ENCODE measurements around the gene MEAF6. TPM values are rescaled to one million over a fixed set of nuclear protein-coding genes. Genes with fewer than 3 reads are reported as not detected.

MEAF6 gene
- total RNA-seq, 1 experiment from 2014 or later: 51.6 TPM

DNA sequence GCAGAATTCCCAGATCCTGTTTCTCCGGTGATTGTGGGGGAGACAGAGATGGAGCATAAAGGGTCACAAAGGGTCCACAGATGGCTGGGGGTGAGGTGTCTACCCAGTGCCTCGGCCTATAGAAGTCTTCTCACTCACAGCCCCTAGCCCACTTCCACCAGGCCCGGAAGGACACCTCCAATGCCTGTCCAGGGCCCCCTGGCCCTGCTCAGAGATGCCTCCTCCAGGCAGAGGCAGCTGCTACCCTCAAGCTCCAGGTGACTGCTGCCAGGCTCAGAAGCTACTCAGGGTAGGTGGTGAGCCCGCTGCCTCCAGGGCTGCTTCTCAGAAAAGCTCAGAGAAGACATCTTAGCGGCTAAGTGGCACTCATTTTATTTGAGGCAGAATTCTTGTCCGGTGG lies 62.1 kb downstream of the MEAF6 start:
- no peaks in the 10 kb centered on the region for H4K20me1 ChIP-seq (ENCODE audit: control insufficient read depth, insufficient read depth, insufficient read length)
- H3K79me2 ChIP-seq (ENCODE audit: insufficient read depth, low read length): no peaks in the 10 kb centered on the region
- H3K4me1 Mint-ChIP-seq: peaks cover 37 to 53% of the 10 kb centered on the region in 2 experiments
- H2BK15ac ChIP-seq (ENCODE audit: low read depth, low read length): no peak overlapping the region
- H3K27me3 Mint-ChIP-seq (ENCODE audit: low read depth): peaks cover 5% of the 10 kb centered on the region
- H3K36me3 Mint-ChIP-seq (ENCODE audit: insufficient read depth in 1 of 3, low read depth in 3 of 3): no peaks in the 10 kb centered on the region
- H2AK5ac ChIP-seq (ENCODE audit: insufficient read length, low read length): no peak overlapping the region
- H2BK120ac ChIP-seq (ENCODE audit: low read depth, low read length, poor library complexity, severe bottlenecking): no peak overlapping the region
- no peak overlapping the region for H3K23ac ChIP-seq (ENCODE audit: insufficient read length, low read depth, low read length)
- no peaks in the 10 kb centered on the region; a peak in 2 of 5 replicates for H3K9me3 Mint-ChIP-seq
- H4K91ac ChIP-seq (ENCODE audit: insufficient read length, low read depth, low read length): no peak overlapping the region
- no peak overlapping the region for H2BK20ac ChIP-seq (ENCODE audit: low read depth, low read length, poor library complexity, severe bottlenecking)
- no CpG with 5 or more reads among the region's 6 CpGs for WGBS (ENCODE audit: extremely low coverage, insufficient read length, low lambda C conversion rate)
- H4K8ac ChIP-seq (replicated peaks; ENCODE audit: insufficient read length, low read depth, low read length): no peak overlapping the region
- no peak overlapping the region for H4K5ac ChIP-seq (ENCODE audit: insufficient read length, low read depth, low read length)
- TF ChIP-seq, protein P1, sequence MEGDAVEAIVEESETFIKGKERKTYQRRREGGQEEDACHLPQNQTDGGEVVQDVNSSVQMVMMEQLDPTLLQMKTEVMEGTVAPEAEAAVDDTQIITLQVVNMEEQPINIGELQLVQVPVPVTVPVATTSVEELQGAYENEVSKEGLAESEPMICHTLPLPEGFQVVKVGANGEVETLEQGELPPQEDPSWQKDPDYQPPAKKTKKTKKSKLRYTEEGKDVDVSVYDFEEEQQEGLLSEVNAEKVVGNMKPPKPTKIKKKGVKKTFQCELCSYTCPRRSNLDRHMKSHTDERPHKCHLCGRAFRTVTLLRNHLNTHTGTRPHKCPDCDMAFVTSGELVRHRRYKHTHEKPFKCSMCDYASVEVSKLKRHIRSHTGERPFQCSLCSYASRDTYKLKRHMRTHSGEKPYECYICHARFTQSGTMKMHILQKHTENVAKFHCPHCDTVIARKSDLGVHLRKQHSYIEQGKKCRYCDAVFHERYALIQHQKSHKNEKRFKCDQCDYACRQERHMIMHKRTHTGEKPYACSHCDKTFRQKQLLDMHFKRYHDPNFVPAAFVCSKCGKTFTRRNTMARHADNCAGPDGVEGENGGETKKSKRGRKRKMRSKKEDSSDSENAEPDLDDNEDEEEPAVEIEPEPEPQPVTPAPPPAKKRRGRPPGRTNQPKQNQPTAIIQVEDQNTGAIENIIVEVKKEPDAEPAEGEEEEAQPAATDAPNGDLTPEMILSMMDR (conservative IDR thresholded peaks at IDR 0.05): no peak; the same call in 2 of the 3 replicates
- H3K27ac Mint-ChIP-seq: peak overlapping the region in 2 of 3 experiments; percentile 36 to 42; a peak in 3 of 7 replicates
- H3K27me3 ChIP-seq (ENCODE audit: insufficient read depth, low read length): no peaks in the 10 kb centered on the region
- no peak overlapping the region for H3K27ac ChIP-seq (ENCODE audit: insufficient read length, low read depth, low read length)
- H3K4me3 Mint-ChIP-seq: peak overlapping the region in 1 of 2 experiments; percentile 56; a peak in 2 of 5 replicates
- H2BK12ac ChIP-seq (ENCODE audit: insufficient read length, low read depth, low read length): no peak overlapping the region
- peak overlapping the region; percentile 41 for H3K4me2 ChIP-seq (ENCODE audit: insufficient read depth, insufficient read length, low read length)
- H2BK5ac ChIP-seq (ENCODE audit: insufficient read length, low read length): no peak overlapping the region
- H3K9ac ChIP-seq (ENCODE audit: extremely low read depth, insufficient read length, low read length): no peak overlapping the region
- no peak overlapping the region for H3T11ph ChIP-seq (ENCODE audit: low read length)
- no peaks in the 10 kb centered on the region for H3K9me3 ChIP-seq (ENCODE audit: control insufficient read depth, low read depth, low read length)
- H2AFZ ChIP-seq (ENCODE audit: low read length): peak overlapping the region; percentile 52
- peak; percentile 52 for DNase-seq
- H3K14ac ChIP-seq (ENCODE audit: insufficient read depth, low read length): no peak overlapping the region
- no peaks in the 10 kb centered on the region for H3K23me2 ChIP-seq (ENCODE audit: insufficient read length, low read depth, low read length, poor library complexity, severe bottlenecking)
- no peak overlapping the region for H3K18ac ChIP-seq (ENCODE audit: insufficient read length, low read depth, low read length)
- H3K56ac ChIP-seq (ENCODE audit: insufficient read length, low read depth, low read length): no peak overlapping the region
- H3K4me1 ChIP-seq (ENCODE audit: insufficient read depth, low read length): peaks cover 10% of the 10 kb centered on the region; the same call in 1 of the 2 replicates
- no peak overlapping the region for H3K4ac ChIP-seq (ENCODE audit: low read depth, low read length)
- H3K79me1 ChIP-seq (ENCODE audit: insufficient read depth, low read depth, low read length, poor library complexity, severe bottlenecking): no peaks in the 10 kb centered on the region
